GM19324 (cell line): Measurements from ENCODE around the gene TIMM29.
"Not testable (repeated sequence)": the region's sequence is repeated elsewhere in the genome, so short reads cannot be mapped to it uniquely, and the experiment has no call there.

ENCODE experiments used
- ATAC-seq: cut with Tn5 transposase; IDR thresholded peaks from one replicate; pipeline ENCODE4 v1.9.1; 2021; ENCODE audit warnings: mild to moderate bottlenecking, moderate library complexity; ENCODE audit not compliant: unreplicated experiment, low FRiP score

The TIMM29 gene

DNA sequence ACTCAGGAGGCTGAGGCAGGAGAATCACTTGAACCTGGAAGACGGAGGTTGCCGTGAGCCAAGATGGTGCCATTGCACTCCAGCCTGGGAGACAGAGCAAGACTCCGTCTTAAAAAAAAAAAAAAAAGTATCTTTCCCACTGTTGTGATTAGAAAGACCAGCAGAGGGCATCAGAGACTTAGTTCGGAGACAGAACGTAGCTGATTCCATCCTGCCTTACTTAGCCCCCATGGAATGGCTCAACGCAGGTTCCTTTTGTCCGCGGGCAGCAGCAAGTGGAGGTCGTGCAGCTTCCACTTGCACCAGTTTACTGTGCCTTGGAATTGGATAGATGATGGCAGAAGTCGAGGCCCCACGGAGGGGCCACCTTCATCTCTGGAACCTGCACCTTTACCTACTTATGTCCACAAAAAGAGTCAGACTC is 8.1 kb downstream of the TIMM29 start:
- ATAC-seq, result no peak

DNA sequence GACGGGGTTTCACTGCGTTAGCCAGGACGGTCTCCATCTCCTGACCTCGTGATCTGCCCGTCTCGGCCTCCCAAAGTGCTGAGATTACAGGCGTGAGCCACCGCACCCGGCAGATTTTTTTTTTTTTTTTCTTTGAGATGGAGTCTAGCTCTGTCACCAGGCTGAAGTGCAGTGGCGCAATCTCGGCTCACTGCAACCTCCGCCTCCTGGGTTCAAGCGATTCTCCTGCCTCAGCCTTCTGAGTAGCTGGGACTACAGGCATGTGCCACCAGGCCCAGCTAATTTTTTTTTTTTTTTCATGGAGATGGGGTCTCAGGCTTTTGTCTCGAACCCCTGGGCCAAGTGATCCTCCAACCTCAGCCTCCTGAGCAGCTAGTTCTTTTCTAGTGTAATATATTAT is 13.0 kb downstream of the TIMM29 start:
- ATAC-seq, result not testable (repeated sequence)

DNA sequence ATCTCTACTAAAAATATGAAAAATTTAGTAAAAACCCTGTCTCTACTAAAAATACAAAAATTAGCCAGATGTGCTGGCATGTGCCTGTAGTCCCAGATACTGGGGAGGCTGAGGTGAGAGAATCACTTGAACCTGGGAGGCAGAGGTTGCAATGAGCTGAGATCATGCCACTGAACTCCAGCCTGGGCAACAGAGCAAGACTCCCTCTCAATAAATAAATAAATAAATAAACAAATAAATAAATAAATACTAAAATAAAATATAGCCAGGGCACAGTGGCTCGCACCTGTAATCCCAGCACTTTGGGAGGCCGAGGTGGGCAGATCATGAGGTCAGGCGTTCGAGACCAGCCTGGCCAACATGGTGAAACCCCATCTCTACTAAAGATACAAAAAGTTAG is 14.8 kb downstream of the TIMM29 start:
- not testable (repeated sequence) for ATAC-seq

DNA sequence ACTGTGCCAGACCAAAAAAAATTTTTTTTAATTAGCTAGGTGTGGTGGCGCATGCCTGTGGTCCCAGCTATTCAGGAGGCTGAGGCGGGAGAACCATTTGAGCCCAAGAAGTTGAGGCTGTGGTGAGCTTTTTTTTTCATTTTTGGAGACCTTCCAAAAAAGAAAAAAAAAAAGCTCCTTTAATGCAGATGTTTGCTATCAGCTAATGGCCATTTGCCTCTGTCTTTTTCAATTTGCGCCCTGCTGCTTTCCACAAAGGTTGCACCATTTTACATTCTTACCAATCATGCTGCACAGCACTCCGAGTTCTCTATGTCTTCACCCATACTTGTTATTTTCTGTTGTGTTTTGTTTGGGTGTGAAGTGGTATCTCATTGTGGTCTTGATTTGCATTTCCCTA is 16.7 kb downstream of the TIMM29 start:
- ATAC-seq, result no peak

DNA sequence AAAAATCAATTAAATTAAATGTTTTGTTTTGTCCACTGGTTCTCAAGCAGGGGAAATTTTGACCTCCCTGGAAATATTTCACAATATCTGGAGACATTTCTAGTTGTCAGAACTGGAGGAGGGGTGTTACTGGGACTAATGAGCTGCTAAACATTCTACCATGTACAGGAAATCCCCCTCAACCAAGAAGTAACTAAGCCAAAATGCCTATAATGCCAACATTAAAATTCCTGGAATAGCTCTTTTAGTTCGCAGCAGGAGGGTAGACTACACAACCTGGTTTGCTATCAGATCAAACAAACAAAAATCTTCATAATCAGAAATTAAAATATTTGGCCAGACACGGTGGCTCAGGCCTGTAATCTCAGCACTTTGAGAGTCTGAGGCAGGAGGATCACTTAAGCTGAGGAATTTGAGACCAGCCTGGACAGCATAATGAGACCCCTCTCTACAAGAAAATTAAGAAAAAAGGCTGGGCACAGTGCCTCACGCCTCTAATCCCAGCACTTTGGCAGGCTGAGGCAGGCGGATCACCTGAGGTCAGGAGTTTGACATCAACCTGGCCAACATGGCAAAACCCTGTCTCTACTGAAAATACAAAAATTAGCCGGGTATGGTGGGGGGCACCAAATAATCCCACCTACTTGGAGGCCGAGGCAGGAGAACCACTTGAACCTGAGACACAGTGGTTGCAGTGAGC is 18.5 kb downstream of the TIMM29 start:
- no peak for ATAC-seq

DNA sequence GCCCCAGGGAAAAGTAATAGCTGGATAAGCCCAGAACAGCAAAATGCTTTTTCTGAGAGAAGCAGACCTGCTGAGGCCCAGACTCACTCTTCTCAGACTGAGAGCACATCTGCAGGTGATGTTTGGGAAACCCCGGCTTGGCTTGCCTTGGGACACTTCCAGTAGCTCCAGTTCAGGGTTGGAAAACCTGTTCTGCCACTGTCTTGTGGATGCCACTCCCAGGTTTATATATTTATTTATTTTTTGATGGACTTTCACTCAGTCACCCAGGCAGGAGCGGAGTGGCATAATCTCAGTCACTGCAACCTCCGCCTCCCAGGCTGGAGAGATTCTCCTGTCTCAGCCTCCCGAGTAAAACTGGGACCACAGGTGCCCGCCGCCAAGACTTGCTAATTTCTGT is 24.2 kb downstream of the TIMM29 start:
- ATAC-seq, result no peak

DNA sequence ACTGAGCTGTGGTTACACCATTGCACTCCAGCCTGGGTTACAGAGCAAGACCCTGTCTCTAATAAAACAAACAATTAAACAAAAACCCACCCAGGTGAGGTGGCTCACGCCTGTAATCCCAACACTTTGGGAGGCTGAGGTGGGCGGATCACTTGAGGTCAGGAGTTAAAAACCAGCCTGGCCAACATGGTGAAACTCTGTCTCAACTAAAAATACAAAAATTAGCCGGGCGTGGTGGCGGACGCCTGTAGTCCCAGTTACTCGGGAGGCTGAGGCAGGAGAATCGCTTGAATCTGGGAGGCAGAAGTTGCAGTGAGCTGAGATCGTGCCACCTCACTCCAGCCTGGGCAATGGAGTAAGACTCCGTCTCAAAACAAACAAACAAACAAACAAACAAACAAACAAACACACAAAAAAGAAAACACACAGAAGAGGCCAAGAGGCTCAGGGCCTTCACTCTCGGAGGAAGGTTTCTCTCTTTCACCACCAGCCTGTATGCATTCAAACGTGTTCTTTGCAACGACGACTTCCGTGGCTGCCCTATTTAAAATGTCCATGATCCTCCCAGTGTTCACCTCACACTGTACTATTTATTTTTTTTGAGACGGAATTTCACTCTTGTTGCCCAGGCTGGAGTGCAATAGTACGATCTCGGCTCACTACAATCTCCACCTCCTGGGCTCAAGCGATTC is 30.8 kb downstream of the TIMM29 start:
- not testable (repeated sequence) for ATAC-seq

DNA sequence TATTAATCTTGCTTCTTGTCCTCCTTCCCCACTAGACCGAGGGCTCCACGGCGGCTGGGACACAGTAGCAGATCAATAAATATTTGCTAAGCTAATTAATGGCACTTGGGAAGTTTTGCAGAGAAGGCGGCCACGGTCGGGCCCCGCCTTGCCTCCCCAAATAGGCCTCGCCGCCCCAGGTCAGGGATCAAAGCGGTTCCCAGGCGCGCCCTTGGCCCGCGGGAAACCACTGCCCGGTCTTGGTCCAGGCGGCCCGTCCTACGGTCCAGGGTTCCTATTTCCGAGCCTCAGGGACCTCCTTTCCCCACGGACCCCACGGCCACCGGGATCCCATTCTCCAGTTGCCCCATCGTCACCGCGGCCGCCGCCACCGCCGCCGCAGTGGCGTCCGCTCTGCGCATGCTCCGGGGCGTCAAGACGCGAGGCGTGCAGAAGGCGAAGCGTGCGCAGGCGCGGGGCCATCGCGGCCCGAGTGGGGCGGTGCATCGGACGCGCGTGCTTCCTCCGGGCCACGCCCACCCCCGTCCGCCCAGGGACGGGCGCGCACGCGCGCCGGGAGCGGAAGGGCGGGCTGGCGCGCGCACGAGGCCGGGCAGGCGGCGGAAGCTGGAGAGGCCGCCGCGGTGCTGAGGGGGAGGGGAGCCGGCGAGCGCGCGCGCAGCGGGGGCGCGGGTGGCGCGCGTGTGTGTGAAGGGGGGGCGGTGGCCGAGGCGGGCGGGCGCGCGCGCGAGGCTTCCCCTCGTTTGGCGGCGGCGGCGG is 31.9 kb downstream of the TIMM29 start, which contains the start of gene SMARCA4:
Gene SMARCA4, plus strand, starts transcription at position 717 of the 759 bp plus-strand sequence. CDS start 23,122 bp downstream, outside the sequence.
- ATAC-seq, result peak; percentile 87

DNA sequence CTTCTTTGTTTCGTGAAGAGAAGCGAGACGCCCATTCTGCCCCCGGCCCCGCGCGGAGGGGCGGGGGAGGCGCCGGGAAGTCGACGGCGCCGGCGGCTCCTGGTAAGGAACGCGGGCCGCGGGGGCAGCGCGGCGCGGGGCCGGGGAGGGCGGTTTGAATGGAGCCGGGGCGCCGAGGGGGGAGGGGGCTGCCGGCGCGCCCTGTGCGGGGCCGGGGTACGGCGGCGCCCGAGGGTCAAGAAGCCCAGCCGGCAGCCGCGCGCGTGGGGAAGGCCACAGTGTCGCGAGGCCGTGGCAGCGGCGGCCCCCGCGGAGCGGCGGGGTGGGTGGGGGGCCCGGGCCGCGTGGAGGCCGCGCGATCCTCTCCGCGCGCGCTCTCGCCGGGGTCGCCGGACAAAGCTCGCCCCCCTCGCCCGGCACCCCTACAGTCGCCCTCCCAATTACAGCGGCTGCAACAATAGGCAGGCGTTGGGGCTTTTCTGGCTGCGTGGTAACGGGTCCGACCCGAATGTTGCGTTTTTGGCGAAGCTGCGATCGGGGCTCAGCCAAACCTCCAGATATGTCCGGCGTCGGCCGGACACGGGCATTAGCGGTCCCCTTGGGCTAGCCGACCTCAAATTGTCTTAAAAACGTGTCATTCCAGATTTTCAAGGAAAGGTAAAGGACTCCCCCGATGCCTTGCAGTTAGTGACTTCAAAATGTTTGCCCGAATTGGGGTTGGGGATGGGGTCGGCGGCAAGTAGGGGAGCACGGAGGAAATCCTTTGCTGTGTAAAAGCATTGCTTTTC is 32.7 kb downstream of the TIMM29 start:
- peak; percentile 53 for ATAC-seq

DNA sequence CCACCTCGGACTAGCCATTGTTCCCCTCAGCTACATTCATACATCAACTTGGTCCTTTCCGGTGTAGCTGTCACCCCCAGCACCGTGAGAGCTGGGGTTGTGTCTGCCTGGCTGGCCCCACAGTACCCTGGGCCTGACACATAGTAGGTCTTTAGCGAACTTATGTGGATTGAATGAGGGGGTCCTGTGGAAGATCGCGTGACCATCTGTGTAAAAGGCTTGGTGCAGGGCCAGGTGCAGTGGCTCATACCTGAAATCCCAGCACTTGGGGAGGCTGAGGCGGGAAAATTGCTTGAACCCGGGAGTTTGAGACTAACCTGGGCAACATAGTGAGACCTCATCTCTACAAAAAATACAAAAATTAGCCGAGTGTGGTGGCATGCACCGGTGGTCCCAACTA is 34.3 kb downstream of the TIMM29 start:
- ATAC-seq, result no peak

DNA sequence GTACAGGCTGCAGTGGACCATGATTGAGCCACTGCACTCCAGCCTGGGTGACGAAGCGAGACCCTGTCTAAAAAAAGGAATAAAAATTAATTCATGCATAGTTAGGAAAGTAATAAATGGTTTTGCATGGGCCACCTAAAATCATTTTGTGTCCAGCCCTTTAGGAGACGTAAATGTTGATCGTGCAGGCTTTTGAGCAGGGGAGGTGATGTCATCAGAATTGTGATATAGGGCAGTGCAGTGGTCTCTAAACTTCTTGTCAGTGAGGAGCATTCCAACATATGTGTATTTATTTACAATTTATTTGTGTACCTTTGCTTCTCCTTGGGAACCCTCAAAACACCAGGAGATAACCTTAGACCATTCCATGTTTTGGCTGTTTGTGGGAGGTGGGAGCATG is 35.3 kb downstream of the TIMM29 start:
- no peak for ATAC-seq

DNA sequence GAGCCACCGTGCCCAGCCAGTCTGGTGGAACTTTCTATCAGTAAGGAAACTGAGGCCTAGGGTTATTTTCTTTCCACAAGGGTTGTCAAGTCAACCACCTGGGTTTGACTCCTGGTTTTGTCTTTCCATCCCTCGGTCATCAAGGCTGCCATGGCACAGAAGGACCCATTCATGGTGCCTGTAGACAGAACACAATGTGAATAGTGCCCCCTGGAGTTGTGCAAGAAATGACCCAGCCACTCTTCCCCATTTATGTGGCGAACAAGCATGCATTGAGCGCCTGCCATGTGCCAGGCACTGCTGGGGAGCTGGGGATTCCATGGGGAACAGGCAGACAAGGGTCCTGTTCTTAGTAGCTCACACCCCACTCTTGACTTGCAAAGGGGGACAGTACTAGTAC is 36.3 kb downstream of the TIMM29 start:
- ATAC-seq, result no peak

DNA sequence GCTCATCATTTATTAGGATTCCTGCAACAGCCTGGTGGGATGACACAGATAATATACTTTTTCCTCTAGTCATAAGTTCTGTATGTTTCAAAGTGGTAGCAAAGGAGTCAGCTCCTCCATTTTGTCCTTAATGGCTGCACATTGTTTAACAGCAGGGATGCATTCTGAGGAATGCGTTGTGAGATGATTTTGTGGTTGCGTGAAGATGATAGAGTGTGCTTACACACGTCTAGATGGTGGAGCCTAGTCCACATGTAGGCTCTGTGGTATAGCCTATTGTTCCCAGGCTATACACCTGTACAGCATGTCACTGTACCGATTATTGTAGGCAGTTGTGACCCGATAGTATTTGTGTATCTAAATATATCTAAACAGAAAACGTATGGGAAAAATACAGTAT is 36.8 kb downstream of the TIMM29 start:
- no peak for ATAC-seq

DNA sequence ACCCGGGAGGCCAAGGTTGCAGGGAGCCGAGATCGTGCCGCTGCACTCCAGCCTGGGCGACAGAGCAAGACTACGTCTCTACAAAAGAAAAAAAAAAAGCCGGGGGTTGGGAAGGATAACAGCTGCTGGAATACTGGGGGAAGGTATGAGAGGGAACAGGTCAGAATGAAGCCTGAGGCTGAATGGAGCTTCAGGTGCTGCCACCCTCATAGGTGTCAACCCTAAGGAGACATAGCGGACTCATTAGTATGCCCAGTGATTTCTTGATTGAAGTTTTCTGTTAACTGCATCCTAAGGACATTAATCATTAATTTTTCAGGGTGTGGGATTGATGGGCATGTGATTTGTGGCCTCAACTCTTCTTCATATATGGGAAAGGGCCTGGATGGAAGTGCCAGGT is 38.2 kb downstream of the TIMM29 start:
- ATAC-seq, result no peak

DNA sequence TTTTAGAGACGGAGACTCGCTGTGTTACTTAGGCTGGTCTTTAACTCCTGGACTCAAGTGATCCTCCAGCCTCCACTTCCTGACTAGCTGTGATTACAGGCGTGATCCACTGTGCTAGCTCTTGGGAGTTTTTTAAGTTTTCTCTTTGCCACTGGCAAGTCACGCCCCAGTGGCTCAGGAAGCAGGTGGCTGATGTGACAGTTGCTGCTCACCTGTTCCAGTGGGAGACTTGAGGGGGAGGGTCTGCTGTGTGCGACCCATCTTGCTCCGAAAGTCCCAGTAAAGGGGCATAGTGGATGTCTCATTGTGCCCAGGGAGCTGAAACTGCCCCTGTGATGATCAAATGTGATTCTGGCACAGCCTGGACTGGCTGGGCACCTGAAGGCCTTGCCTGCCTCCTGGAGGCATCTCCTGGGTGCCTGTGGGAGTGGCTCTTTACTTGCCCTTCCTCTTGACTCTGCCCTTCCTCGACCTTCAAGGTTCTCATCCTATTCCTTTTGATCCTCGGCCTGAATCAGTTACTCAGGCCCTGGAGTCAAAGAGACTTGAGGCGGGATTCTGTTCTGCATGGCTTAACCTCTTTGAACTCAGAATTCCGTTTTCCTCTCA is 40.0 kb downstream of the TIMM29 start:
- ATAC-seq, result no peak

DNA sequence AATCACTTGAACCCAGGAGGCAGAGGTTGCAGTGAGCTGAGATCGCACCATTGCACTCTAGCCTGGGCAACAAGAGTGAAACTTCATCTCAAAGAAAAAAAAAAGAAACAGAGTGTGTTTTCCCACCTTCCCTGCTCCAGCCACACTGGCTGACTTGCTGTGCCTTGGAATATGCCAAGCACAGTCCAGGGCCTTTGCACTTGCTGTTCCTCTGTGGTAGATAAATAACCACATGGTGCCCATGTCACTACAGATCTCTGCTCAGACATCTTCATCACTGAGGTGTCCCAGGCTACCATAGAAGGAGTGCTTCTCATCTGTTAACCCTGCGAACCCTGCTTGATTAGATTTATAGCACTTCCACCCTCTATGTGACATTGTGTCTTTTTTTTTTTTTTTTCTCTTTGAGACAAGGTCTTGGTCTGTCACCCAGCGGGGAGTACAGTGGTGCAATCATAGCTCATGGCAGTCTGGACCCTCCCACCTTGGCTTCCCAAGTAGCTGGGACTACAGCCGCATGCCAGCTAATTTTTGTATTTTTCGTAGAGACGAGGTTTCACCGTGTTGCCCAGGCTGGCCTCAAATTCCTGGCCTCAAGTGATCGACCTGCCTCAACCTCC is 42.6 kb downstream of the TIMM29 start:
- ATAC-seq, result no peak

DNA sequence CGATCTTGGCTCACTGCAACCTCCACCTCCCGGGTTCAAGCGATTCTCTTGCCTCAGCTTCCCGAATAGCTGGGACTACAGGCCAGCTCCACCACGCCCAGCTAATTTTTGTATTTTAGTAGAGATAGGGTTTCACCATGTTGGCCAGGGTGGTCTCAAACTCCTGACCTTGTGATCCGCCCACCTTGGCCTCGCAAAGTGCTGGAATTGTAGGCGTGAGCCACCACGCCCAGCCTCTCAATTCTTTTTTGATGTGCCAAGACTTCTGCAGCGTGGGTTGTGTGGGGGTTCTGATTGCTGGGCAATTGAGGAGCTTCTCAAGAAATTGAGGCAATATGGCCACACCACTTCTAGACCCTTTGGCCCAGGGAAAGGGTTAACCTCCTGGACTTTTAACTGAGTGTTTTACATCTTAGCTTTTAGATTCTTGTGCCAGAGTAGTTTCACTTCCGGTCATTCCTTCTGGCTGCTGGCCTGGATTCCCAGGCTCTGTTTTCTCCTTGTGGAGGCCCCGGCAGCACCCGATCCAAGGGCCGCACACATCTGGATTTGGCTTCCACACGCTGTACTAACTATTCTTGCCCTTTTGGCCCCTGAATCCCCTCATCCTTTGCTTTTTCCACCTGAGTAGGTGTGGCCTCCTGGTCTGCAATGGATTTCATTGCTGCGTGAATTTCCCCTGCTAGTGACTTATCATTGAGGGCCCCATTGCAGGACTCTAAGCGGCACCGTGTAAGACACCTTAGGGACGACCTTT is 46.9 kb downstream of the TIMM29 start:
- ATAC-seq, result no peak

DNA sequence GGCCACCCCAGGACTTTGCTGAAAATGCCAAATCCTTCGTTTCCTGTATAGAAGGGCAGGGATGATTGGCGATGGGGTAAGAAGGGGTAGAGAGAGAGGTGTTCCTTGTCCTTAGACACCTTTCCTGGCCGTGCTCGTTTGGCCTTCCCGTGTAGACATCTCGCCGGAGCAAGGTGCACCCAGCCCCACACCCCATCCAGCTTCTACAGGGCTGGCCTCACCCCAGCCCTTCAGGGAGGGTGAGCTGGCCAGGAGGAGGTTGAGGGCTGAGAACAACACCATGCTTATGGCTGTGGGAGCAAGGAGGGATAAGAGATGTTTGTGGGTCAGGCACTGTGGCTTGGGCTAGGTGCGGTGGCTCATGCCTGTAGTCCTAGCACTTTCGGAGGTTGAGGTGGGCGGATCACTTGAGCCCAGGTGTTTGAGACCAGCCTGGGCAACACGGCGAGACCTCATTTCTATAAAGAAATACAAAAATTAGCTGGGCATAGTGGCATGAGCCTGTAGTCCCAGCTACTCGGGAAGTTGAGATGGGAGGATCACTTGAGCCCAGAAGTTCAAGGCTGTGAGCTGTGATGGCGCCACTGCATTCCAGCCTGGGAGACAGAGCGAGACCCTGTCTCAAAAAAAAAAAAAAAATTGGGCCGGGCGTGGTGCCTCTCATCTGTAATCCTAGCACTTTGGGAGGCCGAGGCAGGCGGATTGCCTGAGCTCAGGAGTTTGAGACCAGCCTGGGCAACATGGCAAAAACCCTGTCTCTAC is 47.7 kb downstream of the TIMM29 start:
- ATAC-seq, result no peak
